Measurements from ENCODE around the gene RAET1E. TPM values are rescaled to one million over a fixed set of nuclear protein-coding genes. Genes with fewer than 3 reads are reported as not detected.
A peak's percentile ranks its signal among the peaks of the same experiment; 100 is the strongest.
"Not testable (repeated sequence)": the region's sequence is repeated elsewhere in the genome, so short reads cannot be mapped to it uniquely, and the experiment has no call there.

RAET1E gene
- 1 to 10 TPM in 1 of 10 donors, under 1 TPM in 6, not detected in 3; 0.15 to 1.4 (median 0.48) TPM for total RNA-seq
- under 1 TPM; 0.29 to 0.33 TPM for polyA plus RNA-seq
- long read RNA-seq, donor 1 = 0 reads
- long read RNA-seq, donor 2 = 0 reads
- long read RNA-seq, donor 3 = 0 reads

- ATAC-seq (peak in 1 of 8 donors; percentile 8), DNase-seq (no peak)
- intact Hi-C loops (cut with DNase I) = loop anchor here in 2 of 10 donors (2.0 kb wide), 2 partner anchors 27 to 33 kb away; partner anchors contain the start of gene LRP11 (in 1 of the 2)
- Histone ChIP-seq H3K9me3 (no peaks in the 10 kb centered on the region), H3K4me3 (peak within 1 kb of the TSS in 6 of 10 donors; percentile 11 to 30 (median 19)), H3K27ac (peak within 1 kb of the TSS in 9 of 10 donors; percentile 50 to 83 (median 70)), H3K36me3 (no peaks in the 10 kb centered on the region), H3K4me1 (peaks cover 6 to 35% (median 27%) of the 10 kb centered on the region in 9 donors), H3K27me3 (no peaks in the 10 kb centered on the region)
- WGBS, 2 donors = 76 to 84% methylated on average over 17 of the region's 17 CpGs
- TF ChIP-seq CTCF (IDR thresholded peaks at IDR 0.05) = no peak
Measured at GRCh38 chr6:149897855-149898744, at the start of gene RAET1E. Gene RAET1E, minus strand, starts transcription at chr6:149898113. Its CDS starts 7,212 bp downstream, at chr6:149890901.

GRCh38 chr6:149947533-149947932, 49.6 kb upstream of the RAET1E start:
- ATAC-seq; H3K4me3 ChIP-seq; intact Hi-C loops (cut with DNase I); H3K27ac ChIP-seq; H3K9me3 ChIP-seq; H3K36me3 ChIP-seq; H3K4me1 ChIP-seq; DNase-seq: not testable (repeated sequence)
- peaks cover 0 to 38% (median 32%) of the 10 kb centered on the region in 7 donors for H3K27me3 ChIP-seq
- no CpG with 5 or more reads among the region's 1 CpG for WGBS, 2 donors

- 57 to 69% methylated on average over 7 of the region's 7 CpGs for WGBS, 2 donors
- H3K27ac ChIP-seq; ATAC-seq; H3K4me3 ChIP-seq; H3K9me3 ChIP-seq; intact Hi-C loops (cut with DNase I); H3K36me3 ChIP-seq; DNase-seq; H3K4me1 ChIP-seq: not testable (repeated sequence)
- H3K27me3 ChIP-seq = peaks cover 0 to 35% (median 23%) of the 10 kb centered on the region in 7 donors
Measured at GRCh38 chr6:149946631-149947030, 48.7 kb upstream of the RAET1E start.

GRCh38 chr6:149945276-149945675, 47.4 kb upstream of the RAET1E start:
- H3K36me3 ChIP-seq; H3K27ac ChIP-seq; intact Hi-C loops (cut with DNase I); DNase-seq; H3K9me3 ChIP-seq; ATAC-seq; H3K4me3 ChIP-seq: not testable (repeated sequence)
- Histone ChIP-seq H3K4me1 (peaks cover 0 to 17% (median 13%) of the 10 kb centered on the region in 9 donors), H3K27me3 (peaks cover 0 to 33% (median 21%) of the 10 kb centered on the region in 7 donors)
- 82 to 86% methylated on average over 3 to 4 of the region's 6 CpGs for WGBS, 2 donors

GRCh38 chr6:149943321-149943720, 45.4 kb upstream of the RAET1E start:
- WGBS, 2 donors = 74 to 77% methylated on average over 5 of the region's 5 CpGs
- H3K36me3 ChIP-seq, ATAC-seq, H3K4me3 ChIP-seq, H3K27ac ChIP-seq, H3K9me3 ChIP-seq, DNase-seq: not testable (repeated sequence)
- Histone ChIP-seq H3K4me1 (peaks cover 4 to 28% (median 21%) of the 10 kb centered on the region in 9 donors), H3K27me3 (peaks cover 10 to 44% (median 34%) of the 10 kb centered on the region in 7 donors)
- intact Hi-C loops (cut with DNase I) = loop anchor here in 1 of 10 donors (2.0 kb wide), 1 partner anchor 61 kb away; no protein-coding TSS in a partner anchor

GRCh38 chr6:149942461-149942829, 44.5 kb upstream of the RAET1E start:
- no peak for DNase-seq
- Histone ChIP-seq H3K27me3 (peaks cover 15 to 51% (median 38%) of the 10 kb centered on the region in 7 donors), H3K9me3 (no peaks in the 10 kb centered on the region), H3K4me3 (peak overlapping the region in 9 of 10 donors; percentile 51 to 74 (median 59)), H3K4me1 (peaks cover 5 to 31% (median 24%) of the 10 kb centered on the region in 9 donors), H3K27ac (peak overlapping the region in 5 of 10 donors; percentile 58 to 71 (median 66)), H3K36me3 (no peaks in the 10 kb centered on the region)
- intact Hi-C loops (cut with DNase I) = loop anchor here in 1 of 10 donors (2.0 kb wide), 1 partner anchor 62 kb away; no protein-coding TSS in a partner anchor
- WGBS, 2 donors = 29 to 33% methylated on average over 9 to 13 of the region's 13 CpGs
- ATAC-seq = peak in 4 of 8 donors; percentile 7 to 12 (median 10)
- TF ChIP-seq CTCF (IDR thresholded peaks at IDR 0.05) = no peak

Data from heart right ventricle (tissue), 16 donors.